Osteocyte (in vitro differentiated cells): ENCODE measurements around the gene HEPACAM2. TPM values are rescaled to one million over a fixed set of nuclear protein-coding genes. Genes with fewer than 3 reads are reported as not detected.

Source experiments
- DNase-seq: peaks from one replicate; pipeline ENCODE4 v3.0.0; 2021; ENCODE audit warnings: mixed read lengths; ENCODE audit not compliant: unreplicated experiment; ENCODE audit errors: extremely low spot score
- H3K27ac Mint-ChIP-seq: one replicate; pipeline ENCODE4 v1.8.0; 2021; ENCODE audit warnings: mild to moderate bottlenecking, mixed read lengths; ENCODE audit not compliant: unreplicated experiment
- H3K27me3 Mint-ChIP-seq: one replicate; pipeline ENCODE4 v1.8.0; 2021; ENCODE audit warnings: mixed read lengths; ENCODE audit not compliant: unreplicated experiment
- H3K36me3 Mint-ChIP-seq: one replicate; pipeline ENCODE4 v1.8.0; 2021; ENCODE audit warnings: mixed read lengths; ENCODE audit not compliant: unreplicated experiment
- H3K4me1 Mint-ChIP-seq: one replicate; pipeline ENCODE4 v1.8.0; 2021; ENCODE audit warnings: mixed read lengths; ENCODE audit not compliant: unreplicated experiment
- H3K4me3 Mint-ChIP-seq: one replicate; pipeline ENCODE4 v1.8.0; 2021; ENCODE audit warnings: mild to moderate bottlenecking, moderate library complexity, mixed read lengths; ENCODE audit not compliant: unreplicated experiment
- H3K9me3 Mint-ChIP-seq: one replicate; pipeline ENCODE4 v1.8.0; 2021; ENCODE audit warnings: mixed read lengths; ENCODE audit not compliant: unreplicated experiment
- total RNA-seq: library from RNA; stranded (reverse); gene quantifications from 2 replicates; pipeline ENCODE4 v1.2.1, GENCODE V29; 2021
- TF ChIP-seq, protein P1 (sequence below): fragments of 200-600 bp; sonication (generic); IDR thresholded peaks from 2 replicates; pipeline ENCODE4 v1.5.0; 2021; ENCODE audit warnings: antibody characterized with exemption, mild to moderate bottlenecking, moderate library complexity

The HEPACAM2 gene
- total RNA-seq, 1 donor from 2014 or later: not detected

DNA sequence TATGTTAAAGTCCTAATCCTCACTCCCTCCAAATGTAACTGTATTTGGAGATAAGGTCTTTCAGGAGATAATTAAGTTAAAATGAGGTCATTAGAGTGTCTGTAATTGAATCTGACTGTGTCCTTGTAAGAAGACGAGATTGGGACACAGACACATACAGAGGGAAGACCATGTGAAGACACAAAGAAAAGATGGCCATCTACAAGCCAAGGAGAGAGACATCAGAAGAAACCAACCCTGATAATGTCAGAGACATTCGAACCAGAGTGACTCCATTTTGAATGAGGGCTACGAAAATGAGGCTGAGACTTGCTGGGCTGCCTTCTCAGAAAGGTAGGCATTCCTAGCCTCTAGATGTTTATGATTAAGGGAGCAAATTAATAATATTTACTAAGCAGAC is 77.5 kb downstream of the HEPACAM2 start:
- Mint-ChIP-seq H3K36me3 (peaks cover 17% of the 10 kb centered on the region), H3K4me3 (peak overlapping the region; percentile 79), H3K27me3 (no peaks in the 10 kb centered on the region), H3K9me3 (no peaks in the 10 kb centered on the region), H3K27ac (peak overlapping the region; percentile 98), H3K4me1 (peaks cover 41% of the 10 kb centered on the region)
- no peak for DNase-seq
- TF ChIP-seq, protein P1, sequence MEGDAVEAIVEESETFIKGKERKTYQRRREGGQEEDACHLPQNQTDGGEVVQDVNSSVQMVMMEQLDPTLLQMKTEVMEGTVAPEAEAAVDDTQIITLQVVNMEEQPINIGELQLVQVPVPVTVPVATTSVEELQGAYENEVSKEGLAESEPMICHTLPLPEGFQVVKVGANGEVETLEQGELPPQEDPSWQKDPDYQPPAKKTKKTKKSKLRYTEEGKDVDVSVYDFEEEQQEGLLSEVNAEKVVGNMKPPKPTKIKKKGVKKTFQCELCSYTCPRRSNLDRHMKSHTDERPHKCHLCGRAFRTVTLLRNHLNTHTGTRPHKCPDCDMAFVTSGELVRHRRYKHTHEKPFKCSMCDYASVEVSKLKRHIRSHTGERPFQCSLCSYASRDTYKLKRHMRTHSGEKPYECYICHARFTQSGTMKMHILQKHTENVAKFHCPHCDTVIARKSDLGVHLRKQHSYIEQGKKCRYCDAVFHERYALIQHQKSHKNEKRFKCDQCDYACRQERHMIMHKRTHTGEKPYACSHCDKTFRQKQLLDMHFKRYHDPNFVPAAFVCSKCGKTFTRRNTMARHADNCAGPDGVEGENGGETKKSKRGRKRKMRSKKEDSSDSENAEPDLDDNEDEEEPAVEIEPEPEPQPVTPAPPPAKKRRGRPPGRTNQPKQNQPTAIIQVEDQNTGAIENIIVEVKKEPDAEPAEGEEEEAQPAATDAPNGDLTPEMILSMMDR: no peak

- Mint-ChIP-seq H3K36me3 (peaks cover 21% of the 10 kb centered on the region), H3K9me3 (no peaks in the 10 kb centered on the region), H3K4me1 (peaks cover 41% of the 10 kb centered on the region), H3K4me3 (peak within 1 kb of the TSS; percentile 79), H3K27me3 (no peaks in the 10 kb centered on the region), H3K27ac (peak within 1 kb of the TSS; percentile 98)
- no peak for DNase-seq
- TF ChIP-seq, protein P1: no peak
Observed at GRCh38 chr7:93148144-93148543, 78.1 kb downstream of the HEPACAM2 start, which contains the start of gene SAMD9L. Gene SAMD9L (minus strand): TSS chr7:93148385. CDS start chr7:93135971, 12,414 bp downstream.

GRCh38 chr7:93147363-93147762 is 78.9 kb downstream of the HEPACAM2 start:
- Mint-ChIP-seq H3K4me3 (peak overlapping the region; percentile 79), H3K27me3 (no peaks in the 10 kb centered on the region), H3K27ac (peak overlapping the region; percentile 98)

DNA sequence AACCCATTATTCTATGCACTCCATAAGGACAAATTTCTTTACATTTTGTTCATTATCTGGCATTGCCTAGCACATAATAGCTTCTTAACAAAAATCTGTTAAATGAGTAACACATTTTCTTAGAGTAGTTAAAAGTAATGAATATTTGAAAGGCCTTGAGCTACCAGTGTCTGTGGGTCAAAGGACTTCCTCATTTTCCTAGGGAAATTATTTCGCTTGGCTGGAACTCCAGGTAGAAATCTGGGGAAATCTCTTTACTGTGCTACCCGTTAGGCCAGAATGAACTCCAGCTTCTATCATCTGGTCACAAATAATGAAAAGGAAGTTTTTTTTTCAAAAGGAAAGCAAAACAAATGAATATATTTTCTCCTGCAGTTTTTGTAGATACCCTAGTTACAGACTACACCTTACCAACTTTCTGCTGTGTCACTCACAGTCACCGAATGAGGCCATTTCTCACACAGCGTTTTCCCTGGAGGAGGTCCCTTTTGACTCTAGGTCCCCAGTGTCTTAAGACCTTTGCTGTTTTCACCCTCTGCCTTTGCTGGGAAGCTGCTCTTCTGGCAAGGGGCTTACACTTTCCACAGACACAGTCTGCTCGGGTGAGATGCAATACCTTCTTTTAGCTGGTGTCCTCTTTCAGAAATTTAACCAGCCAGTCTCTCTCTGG is 79.7 kb downstream of the HEPACAM2 start:
- TF ChIP-seq, protein P1: no peak
- Mint-ChIP-seq H3K4me1 (peaks cover 41% of the 10 kb centered on the region), H3K27ac (peak overlapping the region; percentile 98), H3K27me3 (no peaks in the 10 kb centered on the region), H3K9me3 (no peaks in the 10 kb centered on the region), H3K36me3 (peaks cover 21% of the 10 kb centered on the region), H3K4me3 (peak overlapping the region; percentile 79)
- DNase-seq: no peak

More at GRCh38 chr7:93147363-93147762, 78.9 kb downstream of the HEPACAM2 start:
- no peak for DNase-seq
- Mint-ChIP-seq H3K9me3 (no peaks in the 10 kb centered on the region), H3K4me1 (peaks cover 41% of the 10 kb centered on the region), H3K36me3 (peaks cover 21% of the 10 kb centered on the region)
- TF ChIP-seq, protein P1: no peak

- peaks cover 21% of the 10 kb centered on the region for H3K36me3 Mint-ChIP-seq
- no peaks in the 10 kb centered on the region for H3K27me3 Mint-ChIP-seq
- H3K4me1 Mint-ChIP-seq: peaks cover 41% of the 10 kb centered on the region
- no peaks in the 10 kb centered on the region for H3K9me3 Mint-ChIP-seq
- TF ChIP-seq, protein P1: no peak
- no peak overlapping the region for H3K4me3 Mint-ChIP-seq
- no peak for DNase-seq
- H3K27ac Mint-ChIP-seq: no peak overlapping the region
Observed at GRCh38 chr7:93146036-93146435, 80.2 kb downstream of the HEPACAM2 start.
